ENCODE data around the gene TMEM204.

Gene TMEM204

DNA sequence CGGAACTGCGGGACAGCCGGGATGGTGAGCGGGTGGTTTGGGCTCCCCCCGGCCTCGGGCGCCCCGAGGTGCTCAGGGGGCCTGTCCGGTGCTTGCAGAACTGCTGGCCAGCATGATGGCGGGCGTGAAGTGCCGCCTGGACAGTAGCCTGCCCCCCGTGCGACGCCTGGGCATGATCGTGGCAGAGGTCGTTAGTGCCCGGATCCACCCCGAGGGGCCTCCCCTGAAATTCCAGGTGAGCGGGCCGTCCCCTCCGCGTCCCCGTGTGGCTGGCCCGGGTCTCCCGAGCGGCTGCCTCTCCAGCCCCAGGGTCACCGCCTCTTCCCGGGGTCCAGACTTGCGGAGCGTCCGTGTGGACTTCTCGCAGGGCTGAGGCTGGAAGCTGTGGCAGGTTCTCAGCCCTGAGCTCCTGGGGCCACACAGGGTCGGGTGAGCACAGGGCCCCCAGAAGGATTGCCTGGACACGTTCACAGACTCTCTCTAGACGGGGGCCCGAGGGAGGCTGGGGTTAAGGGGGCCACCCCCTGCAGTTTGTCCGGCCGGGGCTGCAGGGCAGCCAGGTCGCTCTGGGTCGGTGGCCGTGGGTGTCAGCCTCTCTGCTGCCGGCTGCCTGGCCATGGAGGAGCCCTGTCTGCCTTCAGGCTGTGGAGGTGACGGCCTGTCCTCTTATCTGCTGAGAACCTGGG is 32.9 kb upstream of the TMEM204 start:
- DNase-seq = no peak

DNA sequence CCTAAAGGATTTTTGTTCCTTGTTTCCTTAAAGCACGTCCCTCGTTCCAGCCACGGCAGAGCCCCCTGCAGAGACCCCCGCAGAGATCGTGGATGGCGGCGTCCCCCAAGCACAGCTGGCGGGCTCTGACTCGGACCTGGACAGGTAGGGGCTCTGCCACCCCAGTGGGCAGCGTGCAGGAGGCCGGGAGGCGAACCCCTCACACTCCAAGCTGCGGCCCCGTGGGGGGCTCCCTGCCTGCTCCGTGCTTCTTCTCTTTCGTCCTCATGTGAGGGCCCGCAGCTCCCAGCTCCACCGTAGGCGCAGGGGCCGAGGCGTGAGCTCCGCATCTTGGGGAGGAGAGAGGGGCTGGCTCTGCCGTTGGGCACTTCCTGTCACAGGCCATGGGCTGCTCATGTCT is 31.8 kb upstream of the TMEM204 start:
- DNase-seq = no peak

DNA sequence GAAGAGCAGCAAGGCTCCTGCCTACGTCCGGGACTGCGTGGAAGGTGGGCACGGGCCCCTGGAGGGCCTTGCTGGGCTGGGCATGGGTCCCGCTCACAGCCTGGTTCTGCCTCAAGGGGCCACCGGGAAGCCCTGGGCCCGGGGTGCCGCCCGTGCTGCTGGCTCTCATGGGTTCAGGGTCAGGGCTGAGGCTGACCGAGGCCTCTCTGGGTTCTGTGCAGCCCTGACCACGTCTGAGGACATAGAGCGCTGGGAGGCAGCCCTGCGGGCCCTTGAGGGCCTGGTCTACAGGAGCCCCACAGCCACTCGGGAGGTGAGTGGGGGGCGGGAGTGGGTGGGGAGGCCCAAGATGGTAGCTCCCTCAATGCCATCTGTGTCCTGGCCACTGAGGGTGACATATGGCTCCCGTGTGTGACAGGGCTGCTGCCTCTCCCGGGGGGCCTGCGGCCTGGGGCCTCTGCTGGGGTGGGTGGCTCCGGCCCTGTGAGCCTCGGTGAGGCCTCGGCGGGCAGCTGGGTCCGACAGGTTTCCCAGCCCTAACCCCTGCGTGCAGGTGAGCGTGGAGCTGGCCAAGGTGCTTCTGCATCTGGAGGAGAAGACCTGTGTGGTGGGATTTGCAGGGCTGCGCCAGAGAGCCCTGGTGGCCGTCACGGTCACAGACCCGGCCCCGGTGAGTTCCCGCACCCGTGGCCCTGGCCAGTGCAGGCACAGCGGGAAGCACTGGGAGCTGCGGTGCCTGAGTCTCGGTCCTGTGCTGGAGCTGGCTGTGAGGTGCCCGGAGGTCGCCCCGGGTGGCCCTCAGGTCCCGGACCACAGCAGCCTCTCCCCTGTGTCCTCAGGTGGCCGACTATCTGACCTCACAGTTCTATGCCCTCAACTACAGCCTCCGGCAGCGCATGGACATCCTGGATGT is 31.1 kb upstream of the TMEM204 start:
- no peak for DNase-seq

DNA sequence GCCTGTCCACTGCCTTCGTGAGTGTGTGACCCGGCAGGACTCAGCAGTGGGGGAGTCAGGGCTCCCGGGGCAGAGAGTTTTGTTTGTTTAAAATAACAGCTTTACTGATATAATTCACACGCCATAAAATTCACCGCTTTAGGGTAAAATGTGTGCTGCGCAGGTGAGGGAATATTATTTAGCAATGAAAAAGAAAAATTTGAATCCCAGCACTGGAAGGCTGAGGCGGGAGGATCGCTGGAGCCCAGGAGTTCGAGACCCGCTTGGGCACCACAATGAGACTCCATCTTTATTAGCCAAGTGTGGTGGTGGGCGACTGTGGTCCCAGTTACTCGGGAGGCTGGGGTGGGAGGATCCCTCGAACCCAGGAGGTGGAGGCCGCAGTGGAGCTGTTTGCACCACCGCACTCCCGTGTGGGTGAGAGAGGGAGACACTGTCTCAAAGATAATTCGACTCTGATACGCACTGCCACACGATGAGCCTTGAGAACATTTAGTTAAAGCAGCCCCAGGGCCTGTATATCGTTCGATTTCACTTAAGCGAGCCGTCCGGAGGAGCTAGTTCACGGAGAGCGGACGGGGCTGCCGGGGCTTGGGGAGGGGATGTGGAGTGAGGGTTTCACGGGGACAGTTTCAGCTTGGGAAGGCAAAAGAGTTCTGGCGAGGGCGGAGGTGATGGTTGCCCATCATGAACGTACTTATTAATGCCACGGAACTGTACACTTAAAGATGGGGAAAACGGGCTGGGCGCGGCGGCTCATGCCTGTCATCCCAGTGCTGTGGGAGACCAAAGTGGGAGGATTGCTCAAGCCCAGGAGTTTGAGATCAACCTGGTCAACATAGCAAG is 30.1 kb upstream of the TMEM204 start:
- DNase-seq = no peak

DNA sequence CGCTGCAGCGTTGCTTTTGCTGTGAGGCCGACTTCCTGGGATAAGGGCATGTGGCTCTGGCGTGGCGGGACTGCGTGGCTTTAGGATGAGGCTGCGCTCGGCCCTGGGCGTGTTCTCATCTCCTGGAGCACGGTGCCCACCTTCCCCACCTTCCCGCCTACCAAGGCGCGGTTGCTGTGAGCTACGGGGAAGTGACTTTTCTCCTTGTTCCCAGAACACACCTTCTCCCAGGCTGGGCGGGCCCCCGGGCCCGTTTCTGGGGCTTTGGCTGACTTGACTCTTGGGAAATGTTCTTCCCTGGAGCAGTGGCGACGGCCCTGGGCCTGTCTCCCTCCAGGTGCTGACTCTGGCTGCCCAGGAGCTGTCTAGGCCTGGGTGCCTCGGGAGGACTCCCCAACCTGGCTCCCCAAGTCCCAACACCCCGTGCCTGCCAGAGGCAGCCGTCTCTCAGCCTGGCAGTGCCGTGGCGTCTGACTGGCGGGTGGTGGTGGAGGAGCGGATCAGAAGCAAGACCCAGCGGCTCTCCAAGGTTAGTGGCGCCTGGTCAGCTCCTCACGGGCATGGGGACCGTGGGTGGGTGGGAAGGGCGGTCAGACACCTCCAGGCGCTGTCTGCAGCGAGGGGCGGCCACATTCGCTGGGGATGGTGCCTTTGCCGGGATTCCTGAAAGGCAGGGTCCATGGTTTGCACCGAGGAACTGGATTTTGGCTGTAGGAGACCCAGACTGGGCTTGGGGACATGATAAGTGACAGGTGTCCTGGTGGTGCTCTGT is 28.2 kb upstream of the TMEM204 start:
- DNase-seq = no peak

DNA sequence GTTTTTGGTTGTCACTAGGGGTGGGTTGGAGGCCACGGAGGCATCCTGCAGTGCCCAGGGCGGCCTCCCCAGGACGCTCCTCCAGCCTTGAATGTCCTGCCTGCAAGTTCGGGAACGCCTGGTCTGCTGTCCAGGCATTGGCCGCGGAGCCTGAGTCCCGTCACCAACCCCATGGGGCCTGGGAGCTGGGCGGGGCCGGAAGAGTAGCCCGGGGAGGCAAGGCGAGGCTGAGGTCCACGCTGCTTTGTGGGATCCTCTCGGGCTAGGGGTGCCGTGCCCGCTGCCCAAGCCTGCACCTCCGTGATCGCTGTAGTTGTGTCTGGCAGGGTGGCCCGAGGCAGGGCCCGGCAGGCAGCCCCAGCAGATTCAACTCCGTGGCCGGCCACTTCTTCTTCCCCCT is 27.6 kb upstream of the TMEM204 start:
- no peak for DNase-seq

DNA sequence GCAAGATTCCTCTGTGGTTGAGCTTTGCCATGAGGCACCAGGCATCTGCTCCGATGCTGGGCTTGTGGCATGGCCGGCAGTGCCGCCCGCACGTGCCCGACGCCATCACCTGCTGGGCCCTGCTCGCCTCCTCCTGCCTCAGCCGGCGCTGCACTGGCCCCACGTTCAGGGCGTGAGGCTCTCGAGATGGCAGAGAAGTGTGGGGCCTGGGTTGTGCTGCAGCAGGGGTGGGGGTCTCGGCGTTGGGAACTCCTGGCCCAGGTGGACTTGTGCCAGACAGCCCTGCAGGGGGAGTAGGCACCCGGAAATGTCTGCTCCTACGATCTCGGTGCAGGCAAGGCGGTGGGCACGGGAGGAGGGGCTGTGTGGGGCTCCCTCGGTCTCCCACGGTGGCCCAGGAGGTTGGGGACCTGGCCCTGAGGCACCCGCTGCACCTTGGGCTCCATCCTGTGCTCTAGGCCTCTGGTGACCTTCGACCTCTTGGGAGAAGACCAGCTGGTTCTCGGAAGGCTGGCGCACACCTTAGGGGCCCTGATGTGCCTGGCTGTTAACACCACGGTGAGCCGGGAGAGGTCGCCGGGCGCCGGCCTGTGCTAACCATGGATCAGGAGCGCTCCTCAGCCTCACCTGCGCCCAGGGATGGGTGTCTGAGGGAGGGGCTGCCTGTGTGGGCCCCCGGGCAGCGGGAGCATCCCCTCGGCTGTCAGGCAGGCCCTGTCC is 26.8 kb upstream of the TMEM204 start:
- no peak for DNase-seq

DNA sequence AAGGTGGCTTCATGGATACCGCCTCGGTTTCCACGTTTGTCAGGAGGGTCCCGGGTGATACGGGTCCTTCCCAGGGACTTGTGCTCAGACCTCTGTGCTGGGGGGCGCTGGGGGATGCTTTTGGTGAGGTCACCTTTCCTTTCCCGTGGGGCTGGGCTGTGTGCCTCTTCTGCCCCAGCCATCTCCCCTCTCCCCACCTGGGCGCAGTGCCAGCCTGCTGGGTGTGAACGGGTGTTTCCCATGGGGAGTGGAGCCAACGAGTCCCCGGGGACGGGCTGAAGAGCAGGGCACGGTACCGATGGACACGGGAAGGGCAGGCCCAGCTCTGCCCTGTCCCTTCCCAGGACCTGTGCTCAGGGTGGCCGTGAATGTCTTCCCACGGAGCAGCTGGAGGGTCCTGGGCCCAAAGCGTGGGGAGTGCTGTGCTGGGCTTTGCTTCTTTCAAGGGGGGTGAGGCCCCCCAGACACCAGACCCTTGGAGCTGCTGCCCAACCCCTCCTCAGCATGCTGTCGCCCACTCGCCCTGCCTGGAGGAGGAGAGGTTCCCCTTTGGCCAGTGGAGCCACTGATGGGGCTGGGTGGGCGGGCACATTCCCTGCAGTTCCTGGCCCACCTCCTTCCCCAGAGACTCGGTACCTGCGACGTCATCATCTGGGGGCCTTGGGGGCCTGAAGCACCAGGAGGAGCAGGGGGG is 24.8 kb upstream of the TMEM204 start:
- DNase-seq = no peak

DNA sequence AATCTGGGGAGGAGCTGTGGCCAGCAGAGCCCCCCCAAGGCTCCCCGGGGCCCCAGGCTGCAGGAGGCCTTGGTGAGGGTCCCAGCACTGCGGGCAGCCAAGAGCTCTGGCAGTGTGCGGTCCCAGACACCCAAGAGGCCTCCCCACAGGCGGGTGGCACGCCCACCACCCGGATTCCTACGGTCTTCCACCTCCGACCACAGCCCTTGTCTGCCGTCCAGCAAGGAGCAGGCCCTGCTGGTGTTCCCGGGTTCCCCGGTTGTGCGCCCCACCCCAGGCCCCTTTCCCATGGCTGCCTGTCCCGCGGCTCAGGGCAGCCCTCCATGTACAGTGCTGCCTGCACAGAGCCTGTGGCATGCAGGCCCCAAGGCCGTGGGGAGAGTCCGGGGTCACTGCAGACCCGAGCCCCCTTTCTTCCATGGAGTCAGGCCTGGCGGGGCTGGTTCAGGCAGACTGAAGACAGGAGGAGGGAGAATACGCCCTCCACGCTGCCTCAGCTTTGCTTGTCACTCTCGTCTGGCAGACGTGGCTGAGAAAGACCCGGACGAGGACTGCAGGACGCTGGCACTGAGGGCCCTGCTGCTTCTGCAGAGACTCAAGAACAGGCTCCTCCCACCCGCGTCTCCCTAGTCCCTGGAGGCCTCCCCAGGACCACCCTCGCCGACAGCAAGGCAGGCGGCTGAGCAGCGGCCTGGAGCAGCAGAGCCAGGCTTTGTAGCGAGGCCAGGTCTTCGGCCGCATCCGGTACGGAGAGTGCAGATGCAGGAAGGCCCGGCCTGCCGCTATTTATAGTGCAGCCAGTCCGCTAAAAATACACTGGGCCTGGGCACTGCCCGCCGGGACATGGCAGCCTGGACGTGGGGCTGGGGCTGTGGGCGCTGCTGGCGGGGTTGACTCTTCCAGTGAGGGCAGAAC is 23.9 kb upstream of the TMEM204 start:
- no peak for DNase-seq

DNA sequence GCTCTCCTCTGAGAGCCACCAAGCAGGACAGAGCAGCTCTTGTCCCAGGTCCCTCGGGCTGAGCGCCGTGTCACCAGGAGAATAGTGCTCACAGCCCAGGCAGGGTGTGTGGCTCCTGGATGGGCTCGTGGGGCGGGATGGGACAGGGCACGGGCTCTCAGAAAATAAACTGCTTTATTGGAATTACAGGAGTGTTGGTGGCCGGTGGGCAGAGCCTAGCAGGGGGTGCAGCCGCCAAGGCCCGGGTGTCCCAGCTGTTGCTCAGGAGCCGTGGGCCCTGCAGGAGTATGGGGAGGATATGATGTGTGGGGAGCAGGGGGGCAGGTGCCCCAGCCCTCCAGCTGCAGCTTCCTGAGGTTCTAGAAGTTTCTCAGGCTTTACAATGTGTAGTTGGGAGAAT is 23.2 kb upstream of the TMEM204 start:
- DNase-seq = no peak

DNA sequence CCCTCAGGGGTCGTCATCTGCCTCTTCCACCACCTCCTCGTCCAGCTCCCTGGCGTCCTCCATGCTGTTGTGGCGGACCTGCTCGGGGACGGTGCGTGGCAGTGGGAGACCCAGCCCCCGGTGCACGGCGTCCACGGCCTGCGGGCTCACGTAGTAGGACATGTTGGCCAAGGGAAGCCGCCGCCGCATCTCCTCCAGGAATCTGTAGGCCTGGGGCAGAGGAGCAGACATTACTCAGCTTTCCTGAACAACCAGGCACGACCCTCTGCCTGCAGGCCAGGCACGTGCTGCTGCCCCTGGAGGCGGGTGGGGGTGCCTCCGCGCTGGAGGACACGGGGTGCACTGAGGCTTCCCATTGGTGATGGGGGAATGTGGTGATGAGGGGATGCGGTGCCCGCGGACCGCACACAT is 22.5 kb upstream of the TMEM204 start:
- DNase-seq = no peak

DNA sequence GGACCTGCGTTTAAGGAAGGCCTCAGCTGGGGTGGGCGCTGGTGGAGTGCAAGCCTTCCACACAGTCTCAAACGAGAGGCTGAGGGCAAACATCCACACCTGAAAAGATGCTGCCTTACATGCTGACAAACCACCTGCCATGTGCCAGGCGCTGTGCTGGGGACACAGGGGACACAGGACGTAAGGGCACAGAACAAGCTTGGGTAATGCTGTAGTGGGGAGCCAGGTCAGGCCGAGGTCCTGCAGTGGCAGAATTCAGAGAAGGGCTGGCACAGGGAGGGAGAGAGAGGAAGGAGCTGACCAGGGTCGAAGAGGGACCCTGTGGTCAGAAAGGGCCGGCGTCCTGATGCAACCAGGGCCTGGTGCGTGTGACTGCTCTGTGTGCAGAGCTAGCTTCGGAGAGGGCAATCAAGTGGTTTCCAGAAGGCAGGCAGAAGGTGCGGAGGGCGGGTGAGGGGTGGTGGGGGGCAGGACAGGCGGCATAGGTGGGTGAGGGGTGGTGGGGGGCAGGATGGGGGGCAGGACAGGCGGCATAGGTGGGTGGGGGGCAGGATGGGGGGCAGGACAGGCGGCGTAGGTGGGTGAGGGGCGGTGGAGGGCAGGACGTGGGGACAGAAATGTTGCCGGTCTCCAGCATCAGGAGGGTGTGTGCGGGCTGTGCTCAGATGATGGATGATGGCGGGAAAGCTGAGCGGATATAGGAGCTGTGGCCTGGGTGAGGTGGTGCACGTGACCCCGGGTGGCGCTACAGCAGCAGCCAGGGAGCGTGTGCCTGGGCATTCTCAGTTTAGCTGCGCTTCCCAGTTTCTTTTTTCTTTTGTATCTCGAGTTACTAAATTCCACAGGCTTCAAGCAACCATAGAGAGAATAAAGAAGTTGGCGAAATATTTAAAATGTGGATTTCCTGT is 21.6 kb upstream of the TMEM204 start:
- DNase-seq = no peak

DNA sequence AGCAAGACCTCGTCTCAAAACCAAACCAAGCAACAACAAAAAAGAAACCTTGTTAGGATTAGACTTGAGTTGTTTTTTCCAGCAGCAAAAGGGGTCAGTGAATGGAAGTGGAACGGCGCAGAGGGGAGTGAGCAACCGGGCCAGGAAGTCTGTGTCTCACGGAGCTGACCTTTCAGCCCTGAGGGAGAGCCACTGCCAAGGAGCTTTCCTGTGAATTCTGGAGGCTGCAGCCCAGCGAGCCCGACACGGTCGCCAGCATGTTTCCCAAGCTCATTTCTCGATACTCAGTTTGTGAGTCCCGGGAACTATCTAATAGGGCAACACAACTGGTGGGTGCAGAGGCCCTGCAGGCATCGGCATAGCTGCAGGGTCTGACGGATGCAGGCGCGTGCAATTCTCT is 20.7 kb upstream of the TMEM204 start:
- no peak for DNase-seq

DNA sequence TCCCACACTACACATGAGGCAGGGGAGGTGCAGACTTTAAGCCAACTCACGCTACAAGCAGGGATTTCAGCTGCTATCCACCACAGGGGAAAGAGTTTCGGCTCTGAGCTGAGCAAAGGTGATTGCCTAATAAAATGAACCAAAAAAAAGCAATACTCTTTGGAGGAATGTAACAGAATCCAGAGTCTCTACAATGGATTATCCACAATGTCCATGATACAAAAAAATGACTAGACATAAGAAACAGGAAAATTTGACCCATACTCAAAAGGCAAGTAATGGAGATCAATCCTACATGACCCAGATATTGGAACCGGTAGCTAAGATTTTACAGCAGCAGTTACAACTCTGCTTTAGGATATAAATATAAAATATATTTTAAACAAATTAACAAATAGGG is 19.0 kb upstream of the TMEM204 start:
- DNase-seq = no peak

DNA sequence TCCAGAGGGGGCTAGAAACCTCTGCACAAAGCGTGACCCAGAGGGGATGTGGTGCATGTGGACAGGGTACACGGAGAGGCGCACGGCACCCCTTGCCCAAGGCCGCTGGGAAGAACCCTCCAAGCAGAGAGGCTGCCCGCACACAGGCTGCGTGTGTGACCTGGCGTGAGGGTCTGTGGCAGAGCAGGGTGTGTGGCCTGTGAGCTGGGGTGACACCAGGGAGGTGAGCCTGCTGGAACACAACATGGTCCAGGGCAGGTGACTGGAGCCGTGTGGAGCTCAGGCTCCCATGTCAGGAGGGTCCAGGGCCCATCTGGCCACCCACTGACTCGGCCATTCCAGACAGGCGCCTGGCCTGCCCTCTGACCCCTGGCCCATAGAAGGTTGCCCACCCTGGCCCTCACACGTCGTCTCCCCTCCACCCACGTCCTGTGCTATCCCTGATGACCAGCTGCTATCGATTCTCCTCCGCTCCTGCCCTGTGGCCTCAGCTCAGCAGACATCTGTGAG is 14.8 kb upstream of the TMEM204 start:
- no peak for DNase-seq

DNA sequence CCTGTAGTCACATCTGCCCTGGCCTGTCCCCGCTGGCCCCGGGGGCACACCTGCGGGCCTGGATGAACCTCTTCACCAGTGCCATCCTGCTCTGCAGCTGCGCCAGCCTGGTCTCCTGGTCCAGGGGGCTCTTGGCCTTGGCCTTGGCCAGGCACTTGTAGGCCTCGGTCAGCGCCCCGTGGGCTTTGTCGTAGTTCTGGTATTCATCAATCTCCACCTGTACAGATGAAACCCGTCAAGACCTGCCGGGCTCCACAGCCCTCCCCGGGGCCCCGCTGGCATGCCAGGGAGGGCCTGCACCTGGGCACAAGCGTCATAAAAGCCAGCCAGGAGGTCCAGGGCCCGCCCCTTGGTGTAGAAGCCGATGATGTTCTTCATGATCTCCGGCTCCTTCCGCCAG is 13.6 kb upstream of the TMEM204 start:
- no peak for DNase-seq

DNA sequence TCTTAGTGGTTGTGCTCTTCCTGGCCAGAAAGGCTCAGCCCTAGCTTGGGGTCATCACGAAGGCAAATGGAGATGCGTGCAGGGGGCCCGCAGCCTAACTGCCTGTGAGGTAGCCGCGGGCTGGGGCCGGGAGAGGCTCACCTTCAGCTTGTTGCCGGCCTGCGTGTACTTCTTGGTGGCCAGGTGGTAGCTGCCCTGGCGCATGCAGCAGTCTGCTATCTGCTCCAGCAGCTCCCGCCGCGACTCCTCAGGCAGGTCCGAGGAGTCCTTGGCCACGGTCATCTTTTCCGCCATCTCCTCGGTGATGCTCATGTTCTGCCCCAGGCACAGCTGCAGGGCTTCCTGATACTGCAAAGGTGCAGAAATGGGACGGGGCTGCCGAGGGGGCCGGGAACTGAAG is 13.0 kb upstream of the TMEM204 start:
- no peak for DNase-seq

DNA sequence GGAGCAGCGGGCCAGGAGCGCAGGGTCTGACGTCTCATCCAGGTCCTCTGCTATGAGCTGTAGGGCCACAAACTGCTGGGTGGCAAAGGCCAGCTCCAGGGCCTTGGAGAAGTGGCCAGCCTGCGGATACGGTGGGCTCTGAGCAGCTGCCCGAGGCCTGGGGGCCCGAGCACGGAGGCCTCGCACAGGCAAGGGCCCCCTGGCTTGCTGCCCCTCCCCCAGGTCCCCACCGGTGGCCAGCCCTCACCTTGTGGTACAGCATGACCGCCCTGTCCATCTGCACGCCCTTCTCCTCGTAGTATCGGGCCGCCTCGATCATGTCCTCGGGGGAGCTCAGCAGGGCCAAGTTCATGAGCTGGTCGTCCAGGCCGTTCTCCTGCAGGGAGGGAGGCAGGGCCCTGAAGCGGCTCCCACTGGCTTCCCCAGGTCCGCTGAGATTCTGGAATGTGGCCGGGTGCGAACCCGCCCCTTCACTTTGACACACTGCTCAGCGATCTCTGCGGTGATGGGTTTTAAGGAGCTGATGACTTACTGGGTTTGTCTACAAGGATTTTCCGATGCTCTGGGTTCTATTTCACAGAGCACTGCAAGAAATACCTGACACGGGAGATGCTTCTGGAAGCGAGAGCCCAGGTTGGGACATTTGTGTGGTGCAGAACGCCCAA is 9.8 kb upstream of the TMEM204 start:
- DNase-seq = no peak
